HG02642 (cell line): Measurements from ENCODE around the gene TNNI3K.

Experiments
- ATAC-seq: cut with Tn5 transposase; IDR thresholded peaks from one replicate; pipeline ENCODE4 v1.9.1; 2021; ENCODE audit warnings: mild to moderate bottlenecking; ENCODE audit not compliant: unreplicated experiment, poor library complexity

The TNNI3K gene

GRCh38 chr1:74534241-74534640 lies 299.1 kb downstream of the TNNI3K start:
- ATAC-seq = no peak

- ATAC-seq = no peak
Measured at GRCh38 chr1:74545821-74546220, 310.6 kb downstream of the TNNI3K start.

GRCh38 chr1:74548961-74549750 lies 314.0 kb downstream of the TNNI3K start:
- ATAC-seq = no peak

GRCh38 chr1:74549932-74550331 lies 314.7 kb downstream of the TNNI3K start:
- no peak for ATAC-seq

GRCh38 chr1:74570797-74571492 lies 335.8 kb downstream of the TNNI3K start:
- ATAC-seq = no peak

GRCh38 chr1:74571493-74571800 lies 336.3 kb downstream of the TNNI3K start:
- no peak for ATAC-seq

GRCh38 chr1:74571891-74572290 lies 336.7 kb downstream of the TNNI3K start:
- no peak for ATAC-seq

GRCh38 chr1:74578101-74578500 lies 342.9 kb downstream of the TNNI3K start:
- no peak for ATAC-seq

- ATAC-seq = peak; percentile 99
Measured at GRCh38 chr1:74579425-74579824, 344.2 kb downstream of the TNNI3K start.

- no peak for ATAC-seq
Measured at GRCh38 chr1:74583397-74583796, 348.2 kb downstream of the TNNI3K start.

GRCh38 chr1:74584185-74584584 lies 349.0 kb downstream of the TNNI3K start:
- no peak for ATAC-seq

GRCh38 chr1:74586253-74586897 lies 351.2 kb downstream of the TNNI3K start:
- no peak for ATAC-seq

GRCh38 chr1:74587888-74588287 lies 352.7 kb downstream of the TNNI3K start:
- ATAC-seq = no peak

- no peak for ATAC-seq
Measured at GRCh38 chr1:74590288-74590687, 355.1 kb downstream of the TNNI3K start.

GRCh38 chr1:74591949-74592348 lies 356.8 kb downstream of the TNNI3K start:
- no peak for ATAC-seq

- ATAC-seq = no peak
Measured at GRCh38 chr1:74592580-74593355, 357.6 kb downstream of the TNNI3K start.
